ENCODE measurements around the gene CLEC12A. TPM values are rescaled to one million over a fixed set of nuclear protein-coding genes. Genes with fewer than 3 reads are reported as not detected.
"Not testable (repeated sequence)": the region's sequence is repeated elsewhere in the genome, so short reads cannot be mapped to it uniquely, and the experiment has no call there.

The CLEC12A gene
- total and polyA plus RNA-seq, 7 donors: 0.06 to 0.96 (median 0.62) TPM

DNA sequence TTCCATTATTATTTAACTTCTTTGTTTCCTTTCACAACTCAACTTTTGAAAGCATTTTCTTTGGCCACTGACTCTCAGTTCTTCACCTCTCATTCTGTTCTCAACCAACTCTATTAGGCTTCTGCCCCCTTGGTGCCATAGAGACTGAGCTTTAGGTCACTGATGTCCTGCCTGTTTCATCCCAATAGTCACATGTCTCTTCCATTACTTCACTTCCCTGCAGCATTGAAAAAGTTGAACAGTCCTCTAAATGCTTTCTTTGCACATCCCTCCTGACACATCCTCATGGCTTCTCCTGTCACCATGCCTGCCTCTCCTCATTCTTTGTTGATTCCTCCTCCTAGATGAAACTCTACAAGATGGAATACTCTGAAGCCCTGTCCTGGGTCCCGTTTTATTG is 2.7 kb downstream of the CLEC12A start:
- H3K4me1 ChIP-seq: no peaks in the 10 kb centered on the region
- ATAC-seq (no peak), DNase-seq (no peak)
- no peaks in the 10 kb centered on the region for H3K9me3 ChIP-seq
- H3K27ac ChIP-seq: no peak overlapping the region
- no peaks in the 10 kb centered on the region for H3K36me3 ChIP-seq (ENCODE audit: insufficient read depth in 1 of 2, low read depth in 1 of 2)
- H3K27me3 ChIP-seq (ENCODE audit: insufficient read depth in 3 of 3, low read length in 2 of 3): no peaks in the 10 kb centered on the region
- intact Hi-C loops (cut with DNase I): no loop called here
- 53 to 67% (median 54%) methylated on average over 1 of the region's 1 CpG for WGBS, 3 donors
- H3K4me3 ChIP-seq: no peak overlapping the region
- TF ChIP-seq, protein P1, sequence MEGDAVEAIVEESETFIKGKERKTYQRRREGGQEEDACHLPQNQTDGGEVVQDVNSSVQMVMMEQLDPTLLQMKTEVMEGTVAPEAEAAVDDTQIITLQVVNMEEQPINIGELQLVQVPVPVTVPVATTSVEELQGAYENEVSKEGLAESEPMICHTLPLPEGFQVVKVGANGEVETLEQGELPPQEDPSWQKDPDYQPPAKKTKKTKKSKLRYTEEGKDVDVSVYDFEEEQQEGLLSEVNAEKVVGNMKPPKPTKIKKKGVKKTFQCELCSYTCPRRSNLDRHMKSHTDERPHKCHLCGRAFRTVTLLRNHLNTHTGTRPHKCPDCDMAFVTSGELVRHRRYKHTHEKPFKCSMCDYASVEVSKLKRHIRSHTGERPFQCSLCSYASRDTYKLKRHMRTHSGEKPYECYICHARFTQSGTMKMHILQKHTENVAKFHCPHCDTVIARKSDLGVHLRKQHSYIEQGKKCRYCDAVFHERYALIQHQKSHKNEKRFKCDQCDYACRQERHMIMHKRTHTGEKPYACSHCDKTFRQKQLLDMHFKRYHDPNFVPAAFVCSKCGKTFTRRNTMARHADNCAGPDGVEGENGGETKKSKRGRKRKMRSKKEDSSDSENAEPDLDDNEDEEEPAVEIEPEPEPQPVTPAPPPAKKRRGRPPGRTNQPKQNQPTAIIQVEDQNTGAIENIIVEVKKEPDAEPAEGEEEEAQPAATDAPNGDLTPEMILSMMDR (IDR thresholded peaks at IDR 0.05): no peak

DNA sequence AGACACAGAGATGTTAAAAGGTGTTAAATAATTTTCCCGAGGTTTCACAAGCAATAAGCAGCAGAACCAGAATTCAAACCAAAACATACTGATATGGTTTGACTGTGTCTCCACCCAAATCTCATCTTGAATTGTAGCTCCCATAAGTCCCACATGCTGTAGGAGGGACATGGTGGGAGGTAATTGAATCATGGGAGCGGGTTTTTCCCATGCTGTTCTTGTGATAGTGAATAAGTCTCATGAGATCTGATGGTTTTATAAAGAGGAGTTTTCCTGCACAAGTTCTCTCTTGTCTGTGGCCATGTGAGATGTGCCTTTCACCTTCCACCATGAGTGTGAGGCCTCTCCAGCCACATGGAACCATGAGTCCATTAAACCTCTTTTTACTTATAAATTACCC is 3.5 kb downstream of the CLEC12A start:
- H3K36me3 ChIP-seq (ENCODE audit: insufficient read depth in 1 of 2, low read depth in 1 of 2); intact Hi-C loops (cut with DNase I); ATAC-seq; H3K27ac ChIP-seq; H3K9me3 ChIP-seq; H3K4me1 ChIP-seq; DNase-seq; H3K4me3 ChIP-seq; H3K27me3 ChIP-seq (ENCODE audit: insufficient read depth in 3 of 3, low read length in 2 of 3): not testable (repeated sequence)
- 89 to 94% (median 91%) methylated on average over 2 of the region's 2 CpGs for WGBS, 3 donors

DNA sequence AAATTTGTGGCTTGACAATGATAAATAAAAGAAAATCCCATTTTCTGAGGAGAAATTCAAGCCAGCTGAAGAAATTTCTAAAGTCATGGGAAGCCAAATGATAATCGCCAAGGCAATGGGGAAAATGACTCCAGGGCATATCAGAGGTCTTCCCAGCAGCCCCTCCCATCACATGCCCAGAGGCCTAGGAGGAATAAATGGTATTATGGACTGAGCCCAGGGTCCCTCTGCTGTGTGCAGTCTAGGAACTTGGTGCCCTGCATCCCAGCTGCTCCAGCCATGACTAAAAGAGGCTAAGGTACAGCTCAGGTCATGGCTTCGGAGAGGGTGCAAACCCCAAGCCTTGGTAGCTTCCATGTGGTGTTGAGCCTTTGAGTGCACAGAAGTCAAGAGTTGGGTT is 4.4 kb downstream of the CLEC12A start:
- H3K27me3 ChIP-seq (ENCODE audit: insufficient read depth in 3 of 3, low read length in 2 of 3): no peaks in the 10 kb centered on the region
- WGBS, 3 donors: 92 to 97% (median 93%) methylated on average over 2 of the region's 2 CpGs
- H3K27ac ChIP-seq: no peak overlapping the region
- TF ChIP-seq, protein P1 (IDR thresholded peaks at IDR 0.05): no peak
- H3K4me1 ChIP-seq: no peaks in the 10 kb centered on the region
- DNase-seq (no peak), ATAC-seq (no peak)
- no peak overlapping the region for H3K4me3 ChIP-seq
- no peaks in the 10 kb centered on the region for H3K9me3 ChIP-seq
- intact Hi-C loops (cut with DNase I): no loop called here
- H3K36me3 ChIP-seq (ENCODE audit: insufficient read depth in 1 of 2, low read depth in 1 of 2): no peaks in the 10 kb centered on the region

DNA sequence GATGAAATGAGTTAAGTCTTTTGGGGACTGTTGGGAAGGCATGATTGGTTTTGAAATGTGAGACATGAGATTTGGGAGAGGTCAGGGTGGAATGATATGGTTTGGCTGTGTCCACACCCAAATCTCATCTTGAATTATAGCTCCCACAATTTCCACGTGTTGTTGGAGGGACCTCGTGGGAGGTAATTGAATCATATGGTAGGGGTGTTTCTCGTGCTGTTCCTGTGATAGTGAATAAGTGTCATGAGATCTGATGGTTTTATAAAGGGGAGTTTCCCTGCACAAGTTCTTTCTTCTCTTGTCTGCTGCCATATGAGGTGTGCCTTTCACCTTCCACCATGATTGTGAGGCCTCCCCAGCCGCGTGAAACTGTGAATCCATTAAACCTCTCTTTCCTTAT is 5.4 kb downstream of the CLEC12A start:
- H3K9me3 ChIP-seq; ATAC-seq; DNase-seq; intact Hi-C loops (cut with DNase I); H3K4me1 ChIP-seq; H3K36me3 ChIP-seq (ENCODE audit: insufficient read depth in 1 of 2, low read depth in 1 of 2); H3K4me3 ChIP-seq; H3K27me3 ChIP-seq (ENCODE audit: insufficient read depth in 3 of 3, low read length in 2 of 3); H3K27ac ChIP-seq: not testable (repeated sequence)
- WGBS, 3 donors: 46 to 63% (median 54%) methylated on average over 5 of the region's 5 CpGs

DNA sequence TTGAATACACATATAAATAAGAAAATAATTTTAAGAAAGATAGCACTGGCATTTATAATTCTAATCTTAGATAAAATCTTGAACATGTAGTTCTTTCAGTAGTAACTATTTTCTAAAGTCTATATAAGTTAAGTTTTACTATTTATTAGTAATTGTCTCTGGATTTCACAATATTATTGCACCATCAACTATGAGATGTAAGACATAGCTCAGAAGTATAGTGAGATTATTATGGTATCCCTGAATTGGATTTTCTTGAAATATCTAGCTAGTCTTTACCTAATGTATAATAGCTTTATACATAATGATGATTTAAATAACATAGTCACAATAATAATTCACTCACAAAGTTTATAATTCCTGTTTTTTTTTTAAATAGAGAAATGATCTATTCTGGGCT is 6.7 kb downstream of the CLEC12A start:
- Histone ChIP-seq H3K9me3 (no peaks in the 10 kb centered on the region), H3K4me3 (no peak overlapping the region), H3K4me1 (no peaks in the 10 kb centered on the region), H3K27me3 (ENCODE audit: insufficient read depth in 3 of 3, low read length in 2 of 3) (no peaks in the 10 kb centered on the region), H3K36me3 (ENCODE audit: insufficient read depth in 1 of 2, low read depth in 1 of 2) (no peaks in the 10 kb centered on the region), H3K27ac (no peak overlapping the region)
- no peak for DNase-seq
- intact Hi-C loops (cut with DNase I): no loop called here
- TF ChIP-seq, protein P1 (IDR thresholded peaks at IDR 0.05): no peak
- no peak for ATAC-seq

DNA sequence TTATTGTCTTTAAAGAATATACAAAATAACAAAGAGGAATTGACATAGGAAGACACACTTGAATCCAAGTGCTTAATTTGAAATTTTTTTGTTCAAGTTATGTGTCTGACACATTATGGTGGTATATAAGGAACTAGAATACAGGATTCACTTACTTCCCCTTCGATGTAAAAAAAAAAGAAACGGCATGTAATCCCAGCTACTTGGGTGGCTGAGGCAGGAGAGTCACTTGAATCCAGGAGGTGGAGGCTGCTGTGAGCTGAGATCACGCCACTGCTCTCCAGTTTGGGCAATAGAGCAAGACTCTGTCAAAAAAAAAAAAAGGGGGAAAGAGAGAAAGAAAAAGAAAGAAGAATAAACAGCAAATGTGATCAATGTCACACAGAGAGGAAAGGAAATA is 8.9 kb downstream of the CLEC12A start:
- no peak for ATAC-seq
- TF ChIP-seq, protein P1 (IDR thresholded peaks at IDR 0.05): no peak
- Histone ChIP-seq H3K4me3 (no peak overlapping the region), H3K9me3 (no peaks in the 10 kb centered on the region), H3K36me3 (ENCODE audit: insufficient read depth in 1 of 2, low read depth in 1 of 2) (no peaks in the 10 kb centered on the region), H3K27ac (no peak overlapping the region), H3K4me1 (no peaks in the 10 kb centered on the region), H3K27me3 (ENCODE audit: insufficient read depth in 3 of 3, low read length in 2 of 3) (no peaks in the 10 kb centered on the region)
- no peak for DNase-seq
- WGBS, 3 donors: 70 to 77% (median 75%) methylated on average over 3 of the region's 3 CpGs
- intact Hi-C loops (cut with DNase I): no loop called here
